H1 (cell line): Measurements from ENCODE around the gene ADAM12. TPM values are rescaled to one million over a fixed set of nuclear protein-coding genes. Genes with fewer than 3 reads are reported as not detected.

Experiments
- SIN3A ChIP-seq, 2 experiments: IDR thresholded peaks in 1 of 2; conservative IDR thresholded peaks in 1 of 2; 2 replicates each; pipeline ENCODE4 v1.6.1; 2011 to 2012; ENCODE audit warnings: low read length in 2 of 2, improper control_type of control experiment in 1 of 2, low read depth in 1 of 2, mild to moderate bottlenecking in 1 of 2
- polyA plus RNA-seq, 7 experiments: library from polyadenylated mRNA; depleted of rRNA in 3 of 7; stranded (reverse) in 5 of 7; unstranded in 2 of 7; fragments of >200 nt in 5 of 7; fragments of 200-250 nt in 2 of 7; gene quantifications; 1 replicate in 5 of 7; 2 replicates in 1 of 7; 4 replicates in 1 of 7; pipeline versions ENCODE4 v1.2.1 to v1.2.3, GENCODE V29; 2011 to 2013; ENCODE audit warnings: missing spikeins in 2 of 7, mixed read lengths in 2 of 7
- total RNA-seq: library from RNA; stranded (reverse); fragmentation: NEBNext Ultra II Directional; extraction: Animal tissue kit (Norgen Biotek cat#: 25700); gene quantifications from 2 replicates; pipeline ENCODE4 v1.2.1, GENCODE V29; 2021

Gene ADAM12
- total and polyA plus RNA-seq, 2 of the 8 experiments (the other 6 are each of a cell fraction or from before 2014, with no cell fraction given) = 0.07 to 0.17 TPM

- no peak for TF ChIP-seq SIN3A (conservative IDR thresholded peaks at IDR 0.05 in 1 of 2, IDR thresholded peaks at IDR 0.05 in 1 of 2; ENCODE audit: low read depth in 1 of 2, low read length in 2 of 2)
Observed at GRCh38 chr10:126102636-126103035, 285.6 kb downstream of the ADAM12 start (continued).
